ENCODE data around the gene RFTN1.
A peak's percentile ranks its signal among the peaks of the same experiment; 100 is the strongest.

RFTN1 gene

GRCh38 chr3:16355828-16356227 lies 157.7 kb downstream of the RFTN1 start:
- DNase-seq (ENCODE audit: low spot score) = no peak

GRCh38 chr3:16354291-16354690 lies 159.2 kb downstream of the RFTN1 start:
- DNase-seq (ENCODE audit: low spot score) = no peak

GRCh38 chr3:16352428-16352827 lies 161.1 kb downstream of the RFTN1 start:
- no peak for DNase-seq (ENCODE audit: low spot score)

- no peak for DNase-seq (ENCODE audit: low spot score)
Measured at GRCh38 chr3:16350597-16351318, 162.7 kb downstream of the RFTN1 start.

- no peak for DNase-seq (ENCODE audit: low spot score)
Measured at GRCh38 chr3:16349986-16350596, 163.4 kb downstream of the RFTN1 start.

- DNase-seq (ENCODE audit: low spot score) = no peak
Measured at GRCh38 chr3:16347548-16347947, 166.0 kb downstream of the RFTN1 start.

GRCh38 chr3:16346413-16347081 lies 167.0 kb downstream of the RFTN1 start:
- no peak for DNase-seq (ENCODE audit: low spot score)

GRCh38 chr3:16343101-16343500 lies 170.4 kb downstream of the RFTN1 start:
- no peak for DNase-seq (ENCODE audit: low spot score)

GRCh38 chr3:16338999-16339398 lies 174.5 kb downstream of the RFTN1 start:
- no peak for DNase-seq (ENCODE audit: low spot score)

GRCh38 chr3:16337856-16338540 lies 175.5 kb downstream of the RFTN1 start:
- no peak for DNase-seq (ENCODE audit: low spot score)

- no peak for DNase-seq (ENCODE audit: low spot score)
Measured at GRCh38 chr3:16336825-16337224, 176.7 kb downstream of the RFTN1 start.

GRCh38 chr3:16335772-16336645 lies 177.5 kb downstream of the RFTN1 start:
- DNase-seq (ENCODE audit: low spot score) = no peak

- DNase-seq (ENCODE audit: low spot score) = no peak
Measured at GRCh38 chr3:16335333-16335732, 178.2 kb downstream of the RFTN1 start.

GRCh38 chr3:16334909-16335308 lies 178.6 kb downstream of the RFTN1 start:
- no peak for DNase-seq (ENCODE audit: low spot score)

- DNase-seq (ENCODE audit: low spot score) = no peak
Measured at GRCh38 chr3:16332904-16333426, 180.5 kb downstream of the RFTN1 start.

GRCh38 chr3:16331319-16331883 lies 182.1 kb downstream of the RFTN1 start:
- DNase-seq (ENCODE audit: low spot score) = no peak

- DNase-seq (ENCODE audit: low spot score) = no peak
Measured at GRCh38 chr3:16330351-16330750, 183.1 kb downstream of the RFTN1 start.

GRCh38 chr3:16329826-16330129 lies 183.7 kb downstream of the RFTN1 start:
- peak; percentile 59 for DNase-seq (ENCODE audit: low spot score)

GRCh38 chr3:16329036-16329825 lies 184.3 kb downstream of the RFTN1 start:
- DNase-seq (ENCODE audit: low spot score) = no peak

GRCh38 chr3:16328124-16328523 lies 185.4 kb downstream of the RFTN1 start:
- DNase-seq (ENCODE audit: low spot score) = no peak
